Stimulated activated CD4-positive, alpha-beta T cell treated with anti-CD3 and anti-CD28 coated beads, Interleukin-15, amount 100 ng/mL, for 48 hours (primary cell): Measurements from ENCODE around the gene C1orf174.

ENCODE experiments used
- DNase-seq, 2 donors: peaks; one replicate each; pipeline ENCODE4 v3.0.0-alpha.2; 2020; ENCODE audit warnings: low read depth in 2 of 2

C1orf174 gene

GRCh38 chr1:3895279-3895950 lies 4.7 kb downstream of the C1orf174 start:
- DNase-seq, result no peak

GRCh38 chr1:3894626-3895278 lies 5.3 kb downstream of the C1orf174 start:
- DNase-seq, result no peak

GRCh38 chr1:3893190-3893589 lies 6.9 kb downstream of the C1orf174 start:
- no peak for DNase-seq

DNA sequence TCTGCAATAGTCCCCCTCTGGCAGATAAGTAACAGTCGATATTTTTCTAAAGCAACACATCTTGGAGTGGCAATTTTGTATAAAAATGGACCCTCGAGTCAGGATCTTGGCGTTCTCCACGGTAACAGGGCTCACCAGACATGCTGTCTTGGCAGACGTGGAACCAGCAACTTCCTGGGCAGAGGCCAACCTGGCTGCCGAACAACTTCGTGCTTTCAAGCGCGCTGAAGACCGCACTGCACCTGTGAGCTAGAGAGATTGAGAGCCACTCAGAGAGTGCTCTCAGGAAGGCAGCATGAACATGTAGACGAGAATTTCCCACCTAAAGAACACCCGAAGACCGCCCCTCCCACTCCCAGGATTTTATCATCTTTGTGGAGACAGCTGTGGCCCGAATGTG lies 7.3 kb downstream of the C1orf174 start:
- DNase-seq, result no peak

- no peak for DNase-seq
These were observed 8.7 kb downstream of the C1orf174 start for GRCh38 chr1:3891329-3891865.

DNA sequence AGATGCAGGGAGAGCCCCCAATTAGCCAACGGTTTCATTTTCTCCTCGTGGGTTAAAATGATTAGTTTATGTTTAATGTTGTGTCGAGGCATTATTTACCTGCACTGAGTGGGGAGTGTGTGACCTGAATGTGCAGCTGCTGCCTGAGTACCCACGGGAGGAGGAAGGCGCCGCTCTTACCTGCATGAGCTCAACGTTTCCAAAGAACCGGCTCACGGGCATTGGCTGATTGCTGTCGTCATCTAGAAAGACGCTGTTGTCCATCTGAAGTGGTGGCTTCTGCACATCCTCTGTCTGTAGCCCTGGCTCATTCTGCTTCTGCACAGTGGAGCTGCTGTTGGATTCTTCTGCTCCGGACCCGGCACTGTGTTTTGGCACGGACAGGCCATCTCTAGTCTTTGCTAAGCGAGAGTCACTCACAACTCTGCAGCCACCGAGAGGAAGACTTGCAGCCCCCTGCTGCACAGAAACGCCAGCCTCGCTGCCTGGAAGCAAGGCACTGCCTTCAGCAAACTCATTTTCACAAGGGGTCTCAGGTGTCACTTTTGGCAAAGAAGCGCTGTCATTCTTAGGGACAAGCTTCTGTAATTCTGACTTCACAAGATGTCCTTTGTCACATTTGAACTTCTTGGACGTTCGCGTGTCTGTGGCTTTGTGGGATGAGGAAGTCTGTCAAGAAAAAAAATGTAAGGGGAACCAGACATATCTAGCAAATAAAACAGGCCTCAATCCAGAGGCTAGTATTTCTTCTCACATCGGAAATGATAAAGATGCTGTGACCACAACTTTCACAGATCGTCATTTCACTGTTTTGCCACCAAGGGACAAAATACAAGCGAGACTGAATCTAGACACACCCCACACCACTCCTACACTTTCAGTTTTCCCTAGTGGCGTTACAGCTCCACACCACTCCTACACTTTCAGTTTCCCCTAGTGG lies 9.4 kb downstream of the C1orf174 start:
- DNase-seq, result no peak

DNA sequence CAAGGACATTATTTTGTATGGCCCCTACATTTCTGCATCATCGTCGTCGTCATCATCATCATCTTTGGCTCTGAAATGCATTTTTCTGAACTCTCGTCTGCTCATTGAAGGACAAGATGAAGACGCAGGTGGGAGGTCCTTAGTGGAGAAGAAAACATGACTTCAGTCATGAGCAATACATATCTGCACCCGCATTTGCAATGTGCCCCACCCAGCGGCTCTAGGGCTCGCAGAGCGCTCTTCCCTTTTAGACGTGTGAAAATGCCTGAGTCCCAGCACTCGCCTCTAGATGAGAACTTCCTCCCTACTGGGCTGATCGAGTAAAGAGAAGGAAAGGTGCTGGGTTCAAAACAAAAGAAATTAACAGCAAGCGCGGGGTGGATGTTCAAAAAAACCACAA lies 10.1 kb downstream of the C1orf174 start:
- DNase-seq, result no peak

GRCh38 chr1:3888301-3888700 lies 11.8 kb downstream of the C1orf174 start:
- DNase-seq, result no peak

DNA sequence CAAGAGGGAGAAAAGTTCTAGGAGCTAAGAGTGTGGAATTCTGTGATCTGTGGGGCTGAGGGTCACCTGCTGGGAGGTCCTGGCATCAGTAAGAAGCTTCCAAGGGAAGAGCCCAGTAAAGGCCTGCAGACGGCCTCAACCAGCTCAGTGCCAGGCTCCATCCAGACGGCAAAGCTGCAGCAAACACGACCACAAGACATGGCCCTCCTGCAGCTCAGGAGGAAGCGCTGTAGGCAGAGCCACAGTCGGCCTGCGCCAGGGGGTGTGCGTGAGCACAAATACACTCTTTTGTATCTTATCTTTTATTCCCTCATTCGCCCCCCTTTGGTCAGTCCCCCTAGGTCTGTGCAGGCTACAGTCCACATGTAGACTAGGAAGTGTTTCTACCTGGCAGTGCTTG lies 13.4 kb downstream of the C1orf174 start:
- DNase-seq, result no peak

DNA sequence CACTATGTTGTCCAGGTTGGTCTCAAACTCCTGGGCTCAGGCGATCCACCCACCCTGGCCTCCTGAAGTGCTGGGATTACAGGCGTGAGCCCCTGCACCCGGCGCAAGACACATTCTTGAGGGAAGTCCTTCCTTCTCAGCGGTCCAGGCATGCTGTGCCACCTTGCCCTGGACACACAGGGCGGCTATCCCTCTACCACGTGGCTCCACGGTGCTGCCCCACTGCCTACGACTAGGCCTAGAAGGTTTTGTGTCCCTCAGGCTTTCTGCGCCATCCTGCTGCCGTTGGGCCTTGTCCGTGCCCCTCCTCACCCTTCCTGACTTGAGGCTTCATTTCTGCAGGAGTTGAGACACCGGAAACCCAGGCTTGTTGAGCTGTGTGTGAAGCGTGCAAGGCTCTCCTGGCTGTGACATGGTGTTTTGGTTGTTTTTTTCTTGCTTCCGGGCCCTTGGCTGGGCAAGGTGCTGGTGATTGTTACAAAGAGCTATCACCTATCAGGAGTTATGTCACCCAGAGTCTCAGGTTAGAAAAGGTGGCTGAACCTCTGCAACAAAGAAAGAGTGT lies 13.9 kb downstream of the C1orf174 start:
- DNase-seq, result no peak

DNA sequence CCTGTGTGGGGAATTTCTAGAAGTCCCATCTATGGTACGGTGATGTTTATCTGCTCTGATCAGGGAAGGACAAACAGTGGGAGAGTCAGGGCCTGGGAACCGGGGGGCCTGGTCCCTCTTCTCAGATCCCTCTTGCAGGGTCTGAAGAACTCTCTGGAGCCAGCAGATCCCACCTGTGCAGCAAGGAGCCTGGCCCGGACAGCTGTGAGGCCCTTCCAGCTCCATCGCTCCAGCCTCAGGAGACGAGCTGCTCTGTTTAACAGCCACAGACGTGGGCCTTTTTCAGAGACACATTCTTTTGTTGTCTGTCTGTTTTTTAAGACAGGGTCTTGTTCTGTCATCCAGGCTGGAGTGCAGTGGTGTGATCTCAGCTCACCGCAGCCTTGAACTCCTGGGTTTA lies 14.5 kb downstream of the C1orf174 start:
- no peak for DNase-seq

GRCh38 chr1:3884966-3885365 lies 15.1 kb downstream of the C1orf174 start:
- no peak for DNase-seq

GRCh38 chr1:3883194-3883925 lies 16.7 kb downstream of the C1orf174 start:
- no peak for DNase-seq

DNA sequence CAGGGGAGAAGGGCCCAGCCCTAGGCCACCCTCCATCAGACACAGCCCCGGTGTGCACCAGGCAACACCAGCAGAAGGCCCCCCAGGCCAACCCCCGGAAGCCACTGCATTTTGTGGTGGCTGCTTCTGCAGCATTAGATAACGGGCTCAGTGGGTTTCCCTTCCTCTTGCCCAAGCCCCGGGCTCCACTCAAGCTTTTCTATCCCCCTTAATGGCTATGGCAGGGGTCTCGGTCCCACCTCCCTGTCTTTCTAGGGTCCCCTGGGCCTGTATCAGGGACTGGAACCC lies 18.9 kb downstream of the C1orf174 start:
- DNase-seq, result no peak

DNA sequence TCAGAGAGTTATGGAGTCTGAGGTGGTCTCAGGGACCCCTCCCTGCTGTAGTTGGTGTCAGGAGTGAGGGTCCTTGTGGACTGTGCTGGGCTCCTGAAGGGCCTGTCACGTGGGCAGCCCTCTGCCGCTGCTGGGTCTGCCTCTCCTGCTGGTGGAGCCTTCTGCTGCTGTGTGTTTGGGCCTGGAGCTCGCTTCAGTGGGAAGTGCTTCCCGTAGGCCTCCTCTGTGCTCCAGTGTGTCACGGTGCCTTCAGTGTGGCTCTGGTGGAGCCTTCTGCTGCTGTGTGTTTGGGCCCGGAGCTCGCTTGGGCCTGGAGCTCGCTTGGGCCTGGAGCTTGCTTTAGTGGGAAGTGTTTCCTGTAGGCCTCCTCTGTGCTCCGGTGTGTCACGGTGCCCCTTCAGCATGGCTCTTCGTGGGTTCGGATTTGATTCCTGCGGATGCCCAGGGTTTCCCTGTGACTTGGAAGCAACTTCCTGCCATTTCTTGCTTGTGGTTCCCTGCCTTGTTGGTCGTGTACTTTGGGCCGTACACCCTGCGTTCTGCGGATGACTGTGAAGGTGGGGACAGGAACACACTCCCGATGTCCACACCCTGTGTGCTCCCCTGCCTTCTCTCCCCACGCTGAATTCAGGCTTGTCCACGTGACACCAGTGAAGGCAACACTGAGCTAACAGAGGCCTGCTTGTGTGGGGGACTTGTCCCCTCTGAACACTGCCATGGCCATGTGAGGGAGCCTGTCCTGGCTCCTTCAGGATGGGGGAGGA lies 19.5 kb downstream of the C1orf174 start:
- no peak for DNase-seq

DNA sequence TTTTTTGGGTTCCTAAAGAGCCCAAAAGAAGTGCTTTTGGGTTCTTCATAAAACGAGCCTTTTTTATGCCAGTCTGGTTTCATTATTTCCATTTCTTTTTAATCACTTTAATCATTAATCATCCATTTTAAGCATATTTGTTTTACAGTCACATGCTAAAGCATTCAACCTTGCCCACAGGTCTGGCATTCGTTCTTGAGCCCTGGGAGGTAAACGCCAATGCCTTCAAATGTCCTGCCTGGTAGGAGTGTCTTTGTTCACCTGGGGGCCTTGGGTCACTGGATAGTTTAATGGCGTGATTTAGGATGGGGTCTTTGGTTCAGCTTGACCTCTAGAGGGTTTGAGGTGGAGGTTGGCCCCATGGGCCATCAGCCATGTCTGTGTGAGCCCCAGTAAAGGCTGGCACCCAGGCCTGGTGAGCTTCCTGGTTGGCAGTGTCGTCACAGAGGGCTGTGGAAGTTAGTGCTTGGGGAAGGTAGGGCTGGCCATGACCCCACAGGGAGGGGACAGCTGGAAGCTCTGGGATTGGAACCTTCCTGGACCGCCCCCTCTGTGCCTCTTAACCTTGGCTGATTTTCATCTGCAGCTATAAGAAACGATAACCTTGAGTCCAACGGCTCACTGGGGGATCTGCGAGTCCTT lies 20.2 kb downstream of the C1orf174 start:
- no peak for DNase-seq

- no peak for DNase-seq
These were observed 21.0 kb downstream of the C1orf174 start for GRCh38 chr1:3879099-3879498.

DNA sequence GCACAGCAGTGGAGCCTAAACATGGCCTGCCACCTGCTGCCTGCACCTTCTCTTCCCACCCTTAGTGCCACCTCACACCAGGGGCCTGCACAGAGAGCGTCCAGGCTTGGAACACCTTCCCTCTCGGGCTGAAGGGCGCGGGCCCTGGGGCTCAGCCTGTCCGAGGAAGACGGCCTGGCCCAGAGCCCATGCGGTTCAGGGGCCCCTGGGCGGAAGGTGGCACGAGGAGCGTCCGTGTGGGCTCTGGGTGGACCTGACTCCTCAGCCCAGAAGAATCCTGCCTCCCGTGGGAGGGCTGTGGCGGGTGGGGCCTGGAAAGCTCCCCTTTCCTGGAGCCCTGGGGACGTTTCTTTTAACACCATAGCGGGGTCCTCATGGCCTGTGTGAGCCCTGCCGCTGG lies 23.4 kb downstream of the C1orf174 start:
- no peak for DNase-seq

- DNase-seq, result no peak
These were observed 25.3 kb downstream of the C1orf174 start for GRCh38 chr1:3874736-3875135.

GRCh38 chr1:3872546-3872945 lies 27.5 kb downstream of the C1orf174 start:
- DNase-seq, result no peak
